Smooth muscle cell (in vitro differentiated cells): ENCODE results near the gene DDX46. TPM values are rescaled to one million over a fixed set of nuclear protein-coding genes. Genes with fewer than 3 reads are reported as not detected.

Experiments
- DNase-seq: peaks from one replicate; lab custom pipeline; 2025; ENCODE audit not compliant: unreplicated experiment; lab: John Stamatoyannopoulos, UW
- H2AFZ ChIP-seq: fragments of 200-600 bp; sonication (generic); 2 replicates; pipeline ENCODE4 v1.6.0; 2016; ENCODE audit warnings: antibody characterized with exemption, low read depth, mild to moderate bottlenecking
- H3F3A ChIP-seq: fragments of 200-600 bp; sonication (generic); 2 replicates; pipeline ENCODE4 v1.6.0; 2017; ENCODE audit warnings: antibody characterized with exemption, low read depth
- H3K27ac ChIP-seq: fragments of 200-600 bp; sonication (generic); 2 replicates; pipeline ENCODE4 v1.5.1; 2016; ENCODE audit warnings: low read depth, mild to moderate bottlenecking
- H3K27me3 ChIP-seq: fragments of 200-600 bp; sonication (generic); 2 replicates; pipeline ENCODE4 v1.6.1; 2016; ENCODE audit warnings: low read depth, mild to moderate bottlenecking
- H3K36me3 ChIP-seq: fragments of 200-600 bp; sonication (generic); 2 replicates; pipeline ENCODE4 v1.5.1; 2016; ENCODE audit warnings: low read depth
- H3K4me1 ChIP-seq: fragments of 200-600 bp; sonication (generic); 2 replicates; pipeline ENCODE4 v1.5.1; 2016; ENCODE audit warnings: low read depth
- H3K4me2 ChIP-seq: fragments of 200-600 bp; sonication (generic); 2 replicates; pipeline ENCODE4 v1.6.0; 2016; ENCODE audit warnings: mild to moderate bottlenecking
- H3K4me3 ChIP-seq: fragments of 200-600 bp; sonication (generic); 2 replicates; pipeline ENCODE4 v1.5.1; 2016; ENCODE audit warnings: mild to moderate bottlenecking
- H3K79me2 ChIP-seq: fragments of 200-600 bp; sonication (generic); 2 replicates; pipeline ENCODE4 v1.6.0; 2016; ENCODE audit warnings: low read depth, mild to moderate bottlenecking
- H3K9ac ChIP-seq: fragments of 200-600 bp; sonication (generic); 2 replicates; pipeline ENCODE4 v1.6.0; 2016; ENCODE audit warnings: low read depth
- H3K9me3 ChIP-seq: fragments of 200-600 bp; sonication (generic); replicated peaks from 2 replicates; pipeline ENCODE4 v1.5.1; 2016; ENCODE audit warnings: low read depth
- H4K20me1 ChIP-seq: fragments of 200-600 bp; sonication (generic); 2 replicates; pipeline ENCODE4 v1.6.0; 2016; ENCODE audit warnings: low read depth
- CTCF ChIP-seq: fragments of 200-600 bp; sonication (generic); IDR thresholded peaks from 2 replicates; pipeline ENCODE4 v1.5.1; 2017; ENCODE audit warnings: borderline replicate concordance, mild to moderate bottlenecking, antibody characterized with exemption; ENCODE audit not compliant: insufficient read depth, poor library complexity, severe bottlenecking
- WGBS: methylation state at CpG from one replicate; pipeline ENCODE4 v1.1.7; 2016; ENCODE audit warnings: low lambda C conversion rate; 5-methylcytosine and 5-hydroxymethylcytosine counted together
- polyA plus RNA-seq: library from polyadenylated mRNA; unstranded; fragments of >200 nt; fragmentation: Nextera tagmentation; extraction: Ambion mirVana; gene quantifications from 2 replicates; pipeline ENCODE4 v1.2.1, GENCODE V29; 2016
- total RNA-seq: library from RNA; depleted of rRNA; stranded (reverse); fragments of >200 nt; gene quantifications from 2 replicates; pipeline ENCODE4 v1.2.3, GENCODE V29; 2014

DDX46 gene
- total and polyA plus RNA-seq, 2 experiments from 2014 or later: 18.5 to 29.2 TPM

- no peak overlapping the region for H3K4me2 ChIP-seq
- DNase-seq: no peak
- peaks cover 6% of the 10 kb centered on the region for H4K20me1 ChIP-seq
- no peak overlapping the region for H2AFZ ChIP-seq
- H3K4me3 ChIP-seq: no peak overlapping the region
- no peaks in the 10 kb centered on the region for H3K9me3 ChIP-seq
- no peaks in the 10 kb centered on the region for H3K4me1 ChIP-seq
- WGBS: 64% methylated on average over 4 of the region's 4 CpGs
- no peaks in the 10 kb centered on the region for H3K27me3 ChIP-seq
- H3K36me3 ChIP-seq: peaks cover 47% of the 10 kb centered on the region
- H3F3A ChIP-seq: no peaks in the 10 kb centered on the region
- peaks cover 8% of the 10 kb centered on the region for H3K79me2 ChIP-seq
- no peak overlapping the region for H3K9ac ChIP-seq
- no peak for TF ChIP-seq CTCF
- H3K27ac ChIP-seq: no peak overlapping the region
Observed at GRCh38 chr5:134769206-134769605, 10.6 kb downstream of the DDX46 start.

GRCh38 chr5:134772461-134773125 is 14.0 kb downstream of the DDX46 start:
- no peak overlapping the region for H3K4me2 ChIP-seq
- H3K36me3 ChIP-seq: peaks cover 40% of the 10 kb centered on the region
- H3K79me2 ChIP-seq: no peaks in the 10 kb centered on the region
- H4K20me1 ChIP-seq: peaks cover 6% of the 10 kb centered on the region
- H2AFZ ChIP-seq: no peak overlapping the region
- DNase-seq: no peak
- no peak overlapping the region for H3K9ac ChIP-seq
- no peaks in the 10 kb centered on the region for H3K4me1 ChIP-seq
- H3K4me3 ChIP-seq: no peak overlapping the region
- WGBS: 97% methylated on average over 10 of the region's 10 CpGs
- no peaks in the 10 kb centered on the region for H3F3A ChIP-seq
- H3K27ac ChIP-seq: no peak overlapping the region
- H3K27me3 ChIP-seq: no peaks in the 10 kb centered on the region
- no peaks in the 10 kb centered on the region for H3K9me3 ChIP-seq
- TF ChIP-seq CTCF: no peak

GRCh38 chr5:134777366-134777765 is 18.8 kb downstream of the DDX46 start:
- Histone ChIP-seq H3F3A (no peaks in the 10 kb centered on the region), H3K79me2 (no peaks in the 10 kb centered on the region), H4K20me1 (no peaks in the 10 kb centered on the region), H3K4me1 (no peaks in the 10 kb centered on the region), H3K36me3 (peaks cover 46% of the 10 kb centered on the region), H3K9me3 (no peaks in the 10 kb centered on the region), H3K4me3 (no peak overlapping the region), H3K27me3 (no peaks in the 10 kb centered on the region), H3K4me2 (no peak overlapping the region), H3K9ac (no peak overlapping the region), H2AFZ (no peak overlapping the region), H3K27ac (no peak overlapping the region)
- TF ChIP-seq CTCF: no peak
- WGBS: 98% methylated on average over 2 of the region's 2 CpGs
- no peak for DNase-seq
